ENCODE data around the gene TCF12.

TCF12 gene

DNA sequence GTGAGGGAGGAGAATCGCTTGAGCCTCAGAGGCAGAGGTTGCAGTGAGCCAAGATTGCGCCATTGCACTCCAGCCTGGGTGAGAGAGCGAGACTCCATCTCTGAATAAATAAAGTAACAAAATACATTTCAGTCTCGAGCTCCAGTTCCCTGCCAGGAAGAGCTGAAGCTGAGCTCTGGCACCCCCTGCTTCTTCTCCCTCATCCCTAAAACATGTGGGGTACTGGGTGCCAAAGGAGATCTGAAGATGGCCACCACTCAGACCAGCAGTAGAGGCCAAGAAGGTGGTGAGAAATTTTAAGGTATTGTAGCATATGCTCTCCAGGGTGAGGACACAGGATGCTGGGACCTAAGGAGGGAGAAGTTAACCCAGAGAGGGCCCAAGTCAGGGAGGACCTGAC is 382.9 kb downstream of the TCF12 start:
- no peaks in the 10 kb centered on the region for H3K27me3 Mint-ChIP-seq
- ATAC-seq, result no peak
- H3K9me3 Mint-ChIP-seq, result no peaks in the 10 kb centered on the region
- H3K36me3 Mint-ChIP-seq, result peaks cover 34% of the 10 kb centered on the region
- H3K4me3 Mint-ChIP-seq, result peak overlapping the region; percentile 92
- peaks cover 80% of the 10 kb centered on the region for H3K4me1 Mint-ChIP-seq
- H3K27ac Mint-ChIP-seq, result peak overlapping the region; percentile 83

DNA sequence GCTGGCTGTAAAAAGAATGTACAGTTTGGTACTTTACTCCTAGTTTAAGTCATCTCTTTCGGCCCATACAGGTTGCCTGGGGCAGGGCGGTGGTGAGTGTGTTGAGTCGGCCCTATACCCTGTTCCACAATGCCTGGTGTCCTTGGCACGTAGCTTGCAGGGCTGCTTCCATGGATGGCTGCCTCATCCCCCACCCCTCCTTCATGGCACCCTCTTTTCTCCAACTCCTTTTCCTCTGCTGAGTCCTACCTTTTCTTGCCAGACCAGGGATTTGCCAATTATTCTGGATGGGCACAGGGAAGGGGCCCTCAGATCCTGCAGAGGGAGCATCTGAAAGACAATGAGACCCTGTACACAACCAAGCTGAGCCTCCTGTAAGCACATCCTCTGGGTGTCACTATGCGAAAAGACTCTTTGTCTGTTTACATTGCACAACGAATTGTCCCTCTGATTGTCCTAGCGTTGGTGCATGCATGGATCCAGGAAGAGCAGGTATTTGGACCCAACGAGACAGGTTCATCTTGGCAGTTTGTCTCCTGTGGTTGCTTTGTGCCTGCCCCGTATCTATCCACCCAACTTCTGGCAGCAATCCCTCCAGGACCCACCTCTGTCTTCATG is 384.3 kb downstream of the TCF12 start:
- Mint-ChIP-seq H3K4me3 (peak overlapping the region; percentile 92), H3K27ac (peak overlapping the region; percentile 83), H3K27me3 (no peaks in the 10 kb centered on the region), H3K9me3 (no peaks in the 10 kb centered on the region), H3K4me1 (peaks cover 79% of the 10 kb centered on the region), H3K36me3 (peaks cover 43% of the 10 kb centered on the region)
- no peak for ATAC-seq

- H3K27me3 Mint-ChIP-seq, result no peaks in the 10 kb centered on the region
- peak overlapping the region; percentile 83 for H3K27ac Mint-ChIP-seq
- peaks cover 64% of the 10 kb centered on the region for H3K4me1 Mint-ChIP-seq
- ATAC-seq, result no peak
- peak overlapping the region; percentile 64 for H3K4me3 Mint-ChIP-seq
- H3K9me3 Mint-ChIP-seq, result no peaks in the 10 kb centered on the region
- H3K36me3 Mint-ChIP-seq, result peaks cover 66% of the 10 kb centered on the region
Observed at GRCh38 chr15:57305009-57305408, 386.6 kb downstream of the TCF12 start.

GRCh38 chr15:57306161-57306943 is 387.9 kb downstream of the TCF12 start:
- Mint-ChIP-seq H3K9me3 (no peaks in the 10 kb centered on the region), H3K27ac (peak overlapping the region; percentile 83), H3K4me1 (peaks cover 76% of the 10 kb centered on the region), H3K4me3 (peak overlapping the region; percentile 87), H3K36me3 (peaks cover 67% of the 10 kb centered on the region), H3K27me3 (no peaks in the 10 kb centered on the region)
- ATAC-seq, result peak; percentile 86

- no peak for ATAC-seq
- H3K27ac Mint-ChIP-seq, result peak overlapping the region; percentile 83
- peak overlapping the region; percentile 87 for H3K4me3 Mint-ChIP-seq
Observed at GRCh38 chr15:57306944-57307411, 388.5 kb downstream of the TCF12 start.

DNA sequence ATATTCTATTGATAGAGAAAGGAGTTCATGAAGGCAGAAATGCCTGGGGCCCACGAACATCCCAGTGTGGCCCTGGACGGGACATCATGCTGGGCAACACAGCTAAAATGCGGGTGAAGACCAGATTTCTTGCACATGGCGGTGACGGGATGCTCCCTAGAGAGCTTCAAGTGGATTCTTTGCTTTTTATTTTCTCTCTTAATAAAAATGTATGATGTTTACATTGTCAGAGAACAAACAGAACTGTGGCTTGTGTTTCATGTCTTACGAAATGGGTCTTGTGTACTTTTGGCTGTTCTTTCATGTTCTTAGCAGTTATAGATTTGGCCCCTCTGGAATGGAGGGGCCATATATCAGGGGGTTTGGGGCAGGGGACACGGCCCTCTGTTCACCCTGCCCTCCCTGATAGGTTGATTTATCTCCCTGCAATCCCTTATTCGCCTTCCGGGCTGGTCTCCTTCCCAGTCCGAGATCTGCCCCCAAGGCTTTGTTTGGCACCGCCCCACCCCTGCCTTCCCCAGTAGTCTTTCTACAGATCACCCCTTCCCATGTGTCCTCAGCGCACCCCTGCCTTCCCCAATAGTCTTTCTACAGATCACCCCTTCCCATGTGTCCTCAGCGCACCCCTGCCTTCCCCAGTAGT is 389.2 kb downstream of the TCF12 start:
- ATAC-seq, result no peak
- H3K4me1 Mint-ChIP-seq, result peaks cover 75% of the 10 kb centered on the region
- no peak overlapping the region for H3K4me3 Mint-ChIP-seq
- no peaks in the 10 kb centered on the region for H3K9me3 Mint-ChIP-seq
- H3K27ac Mint-ChIP-seq, result peak overlapping the region; percentile 83
- H3K27me3 Mint-ChIP-seq, result no peaks in the 10 kb centered on the region
- H3K36me3 Mint-ChIP-seq, result peaks cover 71% of the 10 kb centered on the region

More at GRCh38 chr15:57306944-57307411, 388.5 kb downstream of the TCF12 start:
- Mint-ChIP-seq H3K36me3 (peaks cover 72% of the 10 kb centered on the region), H3K9me3 (no peaks in the 10 kb centered on the region), H3K27me3 (no peaks in the 10 kb centered on the region), H3K4me1 (peaks cover 81% of the 10 kb centered on the region)

DNA sequence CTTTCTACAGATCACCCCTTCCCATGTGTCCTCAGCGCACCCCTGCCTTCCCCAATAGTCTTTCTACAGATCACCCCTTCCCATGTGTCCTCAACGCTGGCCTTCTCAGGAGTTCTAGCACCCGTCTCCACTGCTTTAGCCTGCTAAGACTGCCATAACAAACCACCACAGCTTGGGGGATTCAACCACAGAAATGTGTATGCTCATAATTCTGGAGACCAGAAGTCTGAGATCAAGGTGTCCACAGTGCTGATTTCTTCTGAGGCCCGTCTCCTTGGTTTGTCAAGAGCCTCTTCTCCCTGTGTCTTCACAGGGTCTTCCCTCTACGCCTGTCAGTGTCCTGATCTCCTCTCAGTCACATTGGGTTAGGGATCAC is 389.7 kb downstream of the TCF12 start:
- no peaks in the 10 kb centered on the region for H3K27me3 Mint-ChIP-seq
- no peak for ATAC-seq
- peaks cover 66% of the 10 kb centered on the region for H3K36me3 Mint-ChIP-seq
- H3K9me3 Mint-ChIP-seq, result no peaks in the 10 kb centered on the region
- H3K4me3 Mint-ChIP-seq, result no peak overlapping the region
- peaks cover 75% of the 10 kb centered on the region for H3K4me1 Mint-ChIP-seq
- H3K27ac Mint-ChIP-seq, result no peak overlapping the region

- H3K27me3 Mint-ChIP-seq, result no peaks in the 10 kb centered on the region
- peaks cover 55% of the 10 kb centered on the region for H3K4me1 Mint-ChIP-seq
- peaks cover 48% of the 10 kb centered on the region for H3K36me3 Mint-ChIP-seq
- no peak for ATAC-seq
- no peak overlapping the region for H3K4me3 Mint-ChIP-seq
- H3K27ac Mint-ChIP-seq, result no peak overlapping the region
- H3K9me3 Mint-ChIP-seq, result no peaks in the 10 kb centered on the region
Observed at GRCh38 chr15:57309856-57310760, 391.7 kb downstream of the TCF12 start.

GRCh38 chr15:57310876-57311275 is 392.4 kb downstream of the TCF12 start:
- no peak overlapping the region for H3K4me3 Mint-ChIP-seq
- no peaks in the 10 kb centered on the region for H3K27me3 Mint-ChIP-seq
- H3K36me3 Mint-ChIP-seq, result peaks cover 42% of the 10 kb centered on the region
- H3K27ac Mint-ChIP-seq, result peak overlapping the region; percentile 23
- ATAC-seq, result no peak
- H3K4me1 Mint-ChIP-seq, result peaks cover 48% of the 10 kb centered on the region
- no peaks in the 10 kb centered on the region for H3K9me3 Mint-ChIP-seq

GRCh38 chr15:57312006-57312317 is 393.5 kb downstream of the TCF12 start:
- no peaks in the 10 kb centered on the region for H3K27me3 Mint-ChIP-seq
- no peak for ATAC-seq
- H3K36me3 Mint-ChIP-seq, result peaks cover 36% of the 10 kb centered on the region
- H3K27ac Mint-ChIP-seq, result peak overlapping the region; percentile 23
- H3K9me3 Mint-ChIP-seq, result no peaks in the 10 kb centered on the region
- peaks cover 42% of the 10 kb centered on the region for H3K4me1 Mint-ChIP-seq
- H3K4me3 Mint-ChIP-seq, result no peak overlapping the region

DNA sequence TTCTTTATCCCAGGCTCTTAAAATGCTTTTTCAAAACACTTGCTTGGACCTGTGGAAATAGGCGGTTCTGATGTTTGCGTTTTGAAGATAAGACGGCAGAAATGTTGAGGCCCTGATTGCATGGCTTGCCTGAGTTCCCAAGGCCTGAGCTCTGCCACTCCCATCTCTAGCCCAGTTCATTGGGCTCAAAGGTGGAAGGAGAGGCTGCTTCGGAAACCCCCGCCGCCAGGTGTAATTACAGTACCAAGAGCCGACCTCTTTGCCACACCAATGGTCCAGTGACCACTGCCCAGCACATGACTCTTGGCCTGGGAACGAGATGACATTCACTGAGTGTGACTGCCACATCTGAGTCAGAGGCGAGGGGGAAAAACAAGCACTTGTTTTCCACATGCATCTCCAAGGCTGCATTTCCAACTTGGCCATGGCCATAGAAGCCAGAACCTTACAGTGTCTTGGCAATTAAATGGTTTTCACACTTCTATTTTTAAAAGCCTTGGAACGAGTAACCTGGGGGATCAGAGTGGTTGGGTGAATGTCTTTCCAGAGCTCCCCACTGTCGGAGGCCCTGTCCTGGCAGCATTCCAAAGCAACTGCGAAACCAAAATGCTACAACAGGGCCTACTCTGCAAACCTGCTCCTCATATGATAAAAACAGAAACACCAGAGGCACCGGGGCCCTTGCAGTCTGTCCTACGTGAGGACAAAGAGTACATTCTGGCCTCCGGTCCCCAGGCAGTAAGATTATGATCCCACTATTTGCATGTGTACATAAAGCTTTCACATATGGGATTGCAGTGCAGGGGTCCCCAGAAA is 394.1 kb downstream of the TCF12 start:
- Mint-ChIP-seq H3K27me3 (no peaks in the 10 kb centered on the region), H3K27ac (no peak overlapping the region), H3K4me1 (peaks cover 37% of the 10 kb centered on the region), H3K9me3 (no peaks in the 10 kb centered on the region), H3K4me3 (no peak overlapping the region), H3K36me3 (peaks cover 31% of the 10 kb centered on the region)
- ATAC-seq, result no peak

- Mint-ChIP-seq H3K27me3 (no peaks in the 10 kb centered on the region), H3K27ac (no peak overlapping the region), H3K9me3 (no peaks in the 10 kb centered on the region), H3K36me3 (peaks cover 25% of the 10 kb centered on the region), H3K4me1 (peaks cover 37% of the 10 kb centered on the region), H3K4me3 (no peak overlapping the region)
- no peak for ATAC-seq
Observed at GRCh38 chr15:57313134-57313483, 394.7 kb downstream of the TCF12 start.

DNA sequence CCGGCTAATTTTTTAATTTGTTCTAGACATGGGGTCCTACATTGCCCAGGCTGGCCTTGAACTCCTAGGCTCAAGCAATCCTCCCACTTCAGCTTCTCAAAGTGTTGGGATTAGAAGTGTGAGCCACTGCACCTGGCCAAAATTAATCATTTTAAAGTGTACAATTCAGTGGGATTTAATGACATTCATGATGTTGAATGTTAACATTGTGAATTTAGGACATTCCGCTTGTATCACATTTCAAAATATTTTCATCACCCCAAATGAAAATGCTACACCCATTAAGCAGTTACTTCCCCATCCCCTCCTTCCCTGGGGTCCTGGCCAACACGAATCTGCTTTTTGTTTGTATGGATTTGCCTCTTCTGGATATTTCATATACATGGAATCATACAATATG is 395.8 kb downstream of the TCF12 start:
- peaks cover 36% of the 10 kb centered on the region for H3K4me1 Mint-ChIP-seq
- H3K27ac Mint-ChIP-seq, result no peak overlapping the region
- no peak overlapping the region for H3K4me3 Mint-ChIP-seq
- no peaks in the 10 kb centered on the region for H3K9me3 Mint-ChIP-seq
- H3K36me3 Mint-ChIP-seq, result peaks cover 14% of the 10 kb centered on the region
- no peaks in the 10 kb centered on the region for H3K27me3 Mint-ChIP-seq
- ATAC-seq, result no peak

- no peak overlapping the region for H3K27ac Mint-ChIP-seq
- H3K36me3 Mint-ChIP-seq, result peaks cover 4% of the 10 kb centered on the region
- no peak for ATAC-seq
- H3K4me1 Mint-ChIP-seq, result peaks cover 26% of the 10 kb centered on the region
- no peaks in the 10 kb centered on the region for H3K9me3 Mint-ChIP-seq
- H3K27me3 Mint-ChIP-seq, result no peaks in the 10 kb centered on the region
- no peak overlapping the region for H3K4me3 Mint-ChIP-seq
Observed at GRCh38 chr15:57316451-57316850, 398.0 kb downstream of the TCF12 start.

All from stimulated activated memory B cell treated with anti-CD40 and anti-IgM and Interleukin-4, amounts not matched to agents 10 μg/mL and 1 μg/mL and 100 μg/mL, for 72 hours (primary cell).